ENCODE data around the gene BTG4.

- TF ChIP-seq SMAD3 (CRISPR knock-in tag; IDR thresholded peaks at IDR 0.05; ENCODE audit: borderline replicate concordance), result no peak
- no peak for TF ChIP-seq TCF7 (CRISPR knock-in tag; IDR thresholded peaks at IDR 0.05; ENCODE audit: low read depth)
- TF ChIP-seq CREM (CRISPR knock-in tag; IDR thresholded peaks at IDR 0.05), result no peak
- TF ChIP-seq ATF2 (CRISPR knock-in tag; IDR thresholded peaks at IDR 0.05; ENCODE audit: borderline replicate concordance, low read depth), result no peak
- no peak for TF ChIP-seq CTCF (IDR thresholded peaks at IDR 0.05)
- no peak for TF ChIP-seq ELF4 (CRISPR knock-in tag; IDR thresholded peaks at IDR 0.05; ENCODE audit: low read depth)
- no peak for TF ChIP-seq FOXJ3 (CRISPR knock-in tag; IDR thresholded peaks at IDR 0.05; ENCODE audit: borderline replicate concordance)
- TF ChIP-seq ETV6 (CRISPR knock-in tag; IDR thresholded peaks at IDR 0.05), result no peak
- no peak for TF ChIP-seq ZNF121 (CRISPR knock-in tag; IDR thresholded peaks at IDR 0.05)
- no peak for TF ChIP-seq SMAD4 (CRISPR knock-in tag; IDR thresholded peaks at IDR 0.05)
- TF ChIP-seq ESRRA (CRISPR knock-in tag; IDR thresholded peaks at IDR 0.05; ENCODE audit: borderline replicate concordance), result no peak
- no peak for TF ChIP-seq NR3C1 (CRISPR knock-in tag; conservative IDR thresholded peaks at IDR 0.05; ENCODE audit: low read depth)
- TF ChIP-seq RELA (CRISPR knock-in tag; IDR thresholded peaks at IDR 0.05; ENCODE audit: borderline replicate concordance), result no peak
- no peak for TF ChIP-seq NR2C2 (CRISPR knock-in tag; IDR thresholded peaks at IDR 0.05)
Measured at GRCh38 chr11:111460340-111460739, 51.8 kb downstream of the BTG4 start.
